NOMO-1 treated with dmso at 0.1 percent for 144 hours (cell line): ENCODE results near the gene LRRC9.
"Not testable (repeated sequence)": the region's sequence is repeated elsewhere in the genome, so short reads cannot be mapped to it uniquely, and the experiment has no call there.

ENCODE experiments used
- DNase-seq: peaks from one replicate; lab custom pipeline; 2025; ENCODE audit not compliant: unreplicated experiment; lab: John Stamatoyannopoulos, UW

The LRRC9 gene

DNA sequence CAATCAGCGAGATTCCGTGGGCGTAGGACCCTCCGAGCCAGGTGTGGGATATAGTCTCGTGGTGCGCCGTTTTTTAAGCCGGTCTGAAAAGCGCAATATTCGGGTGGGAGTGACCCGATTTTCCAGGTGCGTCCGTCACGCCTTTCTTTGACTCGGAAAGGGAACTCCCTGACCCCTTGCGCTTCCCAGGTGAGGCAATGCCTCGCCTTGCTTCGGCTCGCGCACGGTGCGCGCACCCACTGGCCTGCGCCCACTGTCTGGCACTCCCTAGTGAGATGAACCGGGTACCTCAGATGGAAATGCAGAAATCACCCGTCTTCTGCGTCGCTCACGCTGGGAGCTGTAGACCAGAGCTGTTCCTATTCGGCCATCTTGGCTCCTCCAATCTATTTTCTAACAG lies 32.2 kb downstream of the LRRC9 start:
- not testable (repeated sequence) for DNase-seq

GRCh38 chr14:59957890-59958289 lies 37.9 kb downstream of the LRRC9 start:
- not testable (repeated sequence) for DNase-seq

GRCh38 chr14:59959668-59960067 lies 39.7 kb downstream of the LRRC9 start:
- DNase-seq: no peak

- DNase-seq: no peak
These were observed 41.6 kb downstream of the LRRC9 start for GRCh38 chr14:59961518-59962062.

- DNase-seq: no peak
These were observed 44.5 kb downstream of the LRRC9 start for GRCh38 chr14:59964251-59965007.

DNA sequence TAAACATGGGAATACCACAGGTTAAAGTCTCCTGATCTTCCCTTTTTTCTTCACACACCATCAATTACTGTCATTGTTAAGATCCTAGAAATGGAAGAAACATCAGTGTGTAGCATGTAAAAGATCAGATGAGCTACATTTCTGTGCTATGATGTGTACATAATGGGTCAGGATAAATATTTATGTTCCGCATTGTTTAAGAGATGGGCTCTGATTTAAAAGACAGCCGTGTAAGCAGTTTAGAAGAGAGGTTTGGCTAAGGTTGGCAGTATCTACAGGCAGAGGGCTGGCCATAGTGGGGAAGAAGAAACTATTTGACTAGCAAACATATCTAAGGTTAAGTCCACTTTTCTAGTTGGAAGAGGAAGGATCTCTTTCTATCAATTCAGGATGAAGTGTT lies 49.4 kb downstream of the LRRC9 start:
- DNase-seq: no peak

DNA sequence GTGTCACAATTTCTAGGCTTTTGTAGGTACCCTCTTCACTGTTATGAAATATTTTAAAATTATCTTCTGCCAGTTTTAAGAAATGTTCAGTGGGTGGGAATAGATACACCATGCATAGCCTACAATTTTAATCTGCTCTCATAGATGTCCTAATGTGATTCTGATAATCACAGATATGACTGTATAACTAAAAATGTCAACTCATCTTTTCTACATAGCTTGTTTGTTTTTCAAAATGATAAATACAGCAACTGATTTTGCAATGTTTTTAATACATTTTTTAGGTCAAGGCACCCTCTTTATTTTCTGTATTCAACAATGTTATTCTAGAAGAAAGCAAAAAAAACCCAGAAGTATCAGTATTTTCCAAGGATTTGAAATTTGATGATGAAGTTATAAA lies 61.6 kb downstream of the LRRC9 start:
- DNase-seq: no peak

DNA sequence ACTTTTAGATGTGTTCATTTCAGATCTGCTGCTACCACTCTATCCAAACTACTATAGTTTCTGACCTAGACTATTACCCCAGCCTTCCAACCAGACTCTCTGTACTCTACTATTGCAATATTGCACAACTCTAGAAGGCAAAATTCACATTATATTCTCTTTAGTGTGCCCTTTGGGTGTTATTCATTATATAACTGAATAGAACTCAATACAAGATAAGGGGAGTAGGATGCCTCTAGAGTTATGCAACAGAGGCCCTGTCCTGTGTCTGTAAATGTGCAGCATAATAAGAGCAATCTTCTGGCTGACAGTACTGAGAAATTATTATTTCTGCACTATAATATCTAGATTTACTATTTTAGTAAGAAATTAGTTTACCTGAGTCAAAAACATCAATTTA lies 63.1 kb downstream of the LRRC9 start:
- no peak for DNase-seq

- no peak for DNase-seq
These were observed 66.7 kb downstream of the LRRC9 start for GRCh38 chr14:59986556-59987059.

GRCh38 chr14:59997449-59997848 lies 77.5 kb downstream of the LRRC9 start:
- DNase-seq: no peak

DNA sequence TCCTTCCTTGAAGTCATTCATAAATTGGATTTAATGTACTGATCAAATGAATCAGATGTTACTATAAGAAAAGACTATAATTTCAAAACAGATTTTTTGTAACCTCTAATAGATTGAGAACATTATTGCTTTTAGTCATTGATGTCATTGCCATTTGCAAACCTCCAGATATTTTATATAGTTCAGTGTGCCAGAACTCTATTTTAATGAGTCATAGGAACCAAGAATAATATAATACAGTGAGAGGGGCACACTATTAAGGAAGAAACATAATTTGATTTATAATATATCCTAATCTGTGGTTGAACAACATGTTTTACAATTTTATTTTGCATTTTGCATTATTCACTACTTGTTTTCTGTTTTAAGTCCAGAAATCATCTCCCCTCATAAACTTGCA lies 78.0 kb downstream of the LRRC9 start:
- DNase-seq: no peak

GRCh38 chr14:59998564-59998963 lies 78.6 kb downstream of the LRRC9 start:
- DNase-seq: no peak

GRCh38 chr14:60002819-60003492 lies 83.0 kb downstream of the LRRC9 start:
- DNase-seq: no peak

DNA sequence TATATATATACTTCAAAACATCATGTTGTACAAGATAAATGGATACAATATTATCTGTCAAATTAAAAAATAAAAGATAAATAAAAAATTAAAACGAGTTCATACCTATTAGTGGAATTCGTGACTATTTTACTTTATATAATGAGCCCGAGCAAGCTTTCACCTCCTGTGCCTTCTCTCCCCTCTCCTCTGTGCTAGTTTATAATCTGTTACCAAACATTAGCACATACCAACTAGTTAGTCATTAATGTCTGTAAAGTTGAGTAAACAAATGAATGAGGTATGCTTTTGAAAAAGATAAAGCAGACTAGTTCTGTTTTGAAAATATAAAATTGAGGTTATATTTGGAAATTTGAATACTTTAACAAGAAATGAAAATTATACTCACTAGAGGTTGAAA lies 84.0 kb downstream of the LRRC9 start:
- DNase-seq: no peak

GRCh38 chr14:60008042-60008441 lies 88.1 kb downstream of the LRRC9 start:
- no peak for DNase-seq

- DNase-seq: not testable (repeated sequence)
These were observed 90.3 kb downstream of the LRRC9 start for GRCh38 chr14:60010263-60010662.

- no peak for DNase-seq
These were observed 94.5 kb downstream of the LRRC9 start for GRCh38 chr14:60014402-60014801.

GRCh38 chr14:60021619-60022018 lies 101.7 kb downstream of the LRRC9 start:
- no peak for DNase-seq

DNA sequence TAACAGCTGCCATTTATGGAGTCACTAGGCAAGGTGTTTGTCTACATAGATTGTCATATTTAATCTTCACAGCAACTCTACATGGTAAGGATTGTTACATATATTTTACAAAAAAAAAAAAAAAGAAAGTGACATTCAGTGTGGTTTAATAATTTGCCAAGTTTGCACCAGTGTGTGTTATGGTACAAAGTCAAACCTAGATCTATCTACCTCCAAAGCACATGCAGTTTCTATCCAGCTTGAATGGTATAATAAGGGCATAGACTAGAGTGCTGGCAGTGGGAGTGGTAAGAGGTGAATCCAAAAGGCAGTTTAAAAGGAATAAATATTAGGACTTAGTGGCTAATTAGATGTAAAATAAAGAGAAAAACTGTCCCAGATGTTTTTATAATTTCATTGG lies 105.6 kb downstream of the LRRC9 start:
- DNase-seq: no peak

GRCh38 chr14:60035177-60035576 lies 115.2 kb downstream of the LRRC9 start:
- no peak for DNase-seq

- not testable (repeated sequence) for DNase-seq
These were observed 128.0 kb downstream of the LRRC9 start for GRCh38 chr14:60047976-60048375.

DNA sequence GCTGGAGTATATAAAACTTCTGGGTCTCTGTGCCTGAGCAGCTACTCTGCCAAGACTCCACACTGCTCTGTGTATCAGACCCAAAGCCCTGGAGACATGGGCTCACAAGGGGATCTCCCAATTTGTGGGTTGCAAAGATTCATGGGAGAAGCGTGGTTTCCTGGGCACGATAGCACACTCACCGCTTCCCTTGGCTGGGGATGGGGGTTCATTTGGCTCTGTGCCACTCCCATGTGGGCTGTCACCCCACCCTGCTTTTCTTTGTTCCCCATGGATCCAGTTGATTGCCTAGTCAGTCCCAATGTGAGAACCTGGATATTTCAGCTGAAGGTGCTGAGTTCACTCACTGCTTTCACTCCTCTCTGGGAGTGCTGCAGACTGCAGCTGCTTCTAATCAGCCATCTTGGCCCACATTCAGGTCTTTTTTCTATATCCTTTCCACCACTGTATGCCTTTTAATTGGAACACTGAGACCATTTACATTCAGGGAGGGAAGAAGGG lies 131.8 kb downstream of the LRRC9 start:
- DNase-seq: no peak
